Heart left ventricle (tissue), 16 donors: ENCODE measurements around the gene LSM14A. TPM values are rescaled to one million over a fixed set of nuclear protein-coding genes. Genes with fewer than 3 reads are reported as not detected.

Source experiments
- ATAC-seq, 4 donors: fragments of 200-7000 bp; cut with Tn5 transposase; one replicate each; pipeline ENCODE4 v1.9.1; 2020 to 2022; ENCODE audit warnings: moderate library complexity in 4 of 4, mild to moderate bottlenecking in 3 of 4, moderate number of reproducible peaks in 1 of 4
- DNase-seq, 5 donors: peaks; one replicate each; pipeline ENCODE4 v3.0.0-alpha.2; 2020
- H3K27ac ChIP-seq, 12 donors: fragments of 200-600 bp; sonication (generic) in 4 of 12; one replicate each; pipeline versions ENCODE4 v1.5.0 to v1.8.0; 2016 to 2022; ENCODE audit warnings: mild to moderate bottlenecking in 2 of 12
- H3K27me3 ChIP-seq, 9 donors: fragments of 200-600 bp; sonication (generic) in 2 of 9; one replicate each; pipeline versions ENCODE4 v1.5.1 to v1.8.0; 2016 to 2022; ENCODE audit warnings: mild to moderate bottlenecking in 3 of 9
- H3K36me3 ChIP-seq, 9 donors: fragments of 200-600 bp; sonication (generic) in 2 of 9; one replicate each; pipeline versions ENCODE4 v1.5.0 to v1.8.0; 2018 to 2022; ENCODE audit warnings: mild to moderate bottlenecking in 2 of 9
- H3K4me1 ChIP-seq, 12 donors: fragments of 200-600 bp; sonication (generic) in 4 of 12; one replicate each; pipeline versions ENCODE4 v1.5.0 to v1.8.0; 2016 to 2022; ENCODE audit warnings: mild to moderate bottlenecking in 3 of 12
- H3K4me3 ChIP-seq, 12 donors: fragments of 200-600 bp; sonication (generic) in 4 of 12; one replicate each; pipeline versions ENCODE4 v1.5.0 to v1.8.0; 2017 to 2022; ENCODE audit warnings: mild to moderate bottlenecking in 9 of 12, moderate library complexity in 4 of 12
- H3K9me3 ChIP-seq, 12 donors: fragments of 200-600 bp; sonication (generic) in 4 of 12; one replicate each; pipeline versions ENCODE4 v1.5.0 to v1.8.0; 2016 to 2022; ENCODE audit warnings: mild to moderate bottlenecking in 1 of 12
- CTCF ChIP-seq, 12 donors: fragments of 200-600 bp; sonication (generic) in 4 of 12; IDR thresholded peaks; one replicate each; pipeline versions ENCODE4 v1.5.0 to v1.8.0; 2018 to 2022; ENCODE audit warnings: antibody characterized with exemption in 12 of 12, mild to moderate bottlenecking in 5 of 12
- POLR2A ChIP-seq, 2 donors: fragments of 450-650 bp; IDR thresholded peaks; one replicate each; pipeline ENCODE4 v1.6.1; 2017; ENCODE audit warnings: antibody characterized with exemption in 2 of 2, mild to moderate bottlenecking in 2 of 2, moderate library complexity in 2 of 2
- WGBS, 4 donors: extraction: QIAGEN DNeasy Blood & Tissue Kit in 2 of 4; methylation state at CpG; one replicate each; pipeline versions ENCODE4 v1.1.5 to v1.1.7; 2013 to 2018; 5-methylcytosine and 5-hydroxymethylcytosine counted together
- intact Hi-C, 10 donors: fragments of 100-400 bp; cut with DNase I; formaldehyde crosslinking; loops; one replicate each; pipeline versions ENCODE4 v1.11.1 to v1.14.2; 2022
- polyA plus RNA-seq, 2 donors: library from polyadenylated mRNA; stranded (reverse); fragments of 200-250 nt; gene quantifications; one replicate each; pipeline ENCODE4 v1.2.3, GENCODE V29; 2013
- total RNA-seq, 9 donors: library from RNA; depleted of rRNA in 2 of 9; stranded (reverse); fragments of >200 nt in 2 of 9; fragmentation: NEBNext Ultra II Directional in 3 of 9; extraction: Animal tissue kit (Norgen Biotek cat#: 25700) in 3 of 9; gene quantifications; one replicate each; pipeline versions ENCODE4 v1.1.0 to v1.2.4, GENCODE V29; 2016 to 2023
- donor health status: ischemic (EF 13 %, LVEDD 7.1; RV severe dilation, severe dysfunction).
- donor health status: healthy with polysubstance abuse.
- donor health status: DM: no; HTN: yes; CAD: no.
- donor health status: DM: no; HTN: no; CAD: no.
- donor health status: ischemic (EF 25% LVEDD 6.9; RV normal size, moderate dysfunction).
- donor health status: ischemic (EF 25% LVEDD 5.7; RV mildly dilated, moderate dysfunction).
- donor health status: healthy.
- donor health status: DM: yes; HTN: yes; CAD: no.
- donor health status: ischemic (EF 35%, LVEDD 5.7; RV mildly dilated, moderate dysfunction).
- donor health status: nonischemic (EF 11% LVEDD 7.7; RV severe dilation, severe dysfunction).
- donor health status: DM: yes; HTN: yes; CAD: no.
- donor health status: PGD.
- donor health status: ischemic (EF 29% LVEDD 5.4; RV normal size, mild dysfunction).
- donor health status: nonischemic (EF 23%, LVEDD 6.1; RV moderate dilation, normal function).

The LSM14A gene
- total and polyA plus RNA-seq, 11 donors: 34.6 to 109 (median 70.5) TPM

- TF ChIP-seq POLR2A (IDR thresholded peaks at IDR 0.05): no peak
- no peak for TF ChIP-seq CTCF (IDR thresholded peaks at IDR 0.05)
- WGBS, 4 donors: 5 to 16% (median 8%) methylated on average over 1 of the region's 1 CpG
- no peak overlapping the region for H3K27ac ChIP-seq
- H3K36me3 ChIP-seq: peaks cover 0 to 20% (median 12%) of the 10 kb centered on the region in 9 donors
- H3K27me3 ChIP-seq: no peaks in the 10 kb centered on the region
- peaks cover 8 to 71% (median 49%) of the 10 kb centered on the region in 12 donors for H3K4me1 ChIP-seq
- no peak overlapping the region for H3K4me3 ChIP-seq
- DNase-seq (no peak), ATAC-seq (no peak)
- intact Hi-C loops: no loop called here
- H3K9me3 ChIP-seq: no peaks in the 10 kb centered on the region
These were observed 17.7 kb downstream of the LSM14A start for GRCh38 chr19:34189917-34190425.

GRCh38 chr19:34191355-34191962 is 19.2 kb downstream of the LSM14A start:
- Histone ChIP-seq H3K4me1 (peaks cover 6 to 56% (median 36%) of the 10 kb centered on the region in 12 donors), H3K9me3 (no peaks in the 10 kb centered on the region), H3K27ac (no peak overlapping the region), H3K27me3 (no peaks in the 10 kb centered on the region), H3K36me3 (peaks cover 0 to 35% (median 27%) of the 10 kb centered on the region in 9 donors), H3K4me3 (no peak overlapping the region)
- WGBS, 4 donors: 66 to 73% (median 71%) methylated on average over 3 of the region's 3 CpGs
- TF ChIP-seq POLR2A (IDR thresholded peaks at IDR 0.05) (no peak), CTCF (IDR thresholded peaks at IDR 0.05) (no peak)
- intact Hi-C loops: no loop called here
- DNase-seq (no peak), ATAC-seq (no peak)

GRCh38 chr19:34193439-34193838 is 21.1 kb downstream of the LSM14A start:
- DNase-seq (no peak), ATAC-seq (no peak)
- H3K27ac ChIP-seq: no peak overlapping the region
- peaks cover 0 to 54% (median 47%) of the 10 kb centered on the region in 9 donors for H3K36me3 ChIP-seq
- no peaks in the 10 kb centered on the region for H3K9me3 ChIP-seq
- no peak for TF ChIP-seq CTCF (IDR thresholded peaks at IDR 0.05)
- TF ChIP-seq POLR2A (IDR thresholded peaks at IDR 0.05): no peak
- H3K4me1 ChIP-seq: peaks cover 6 to 41% (median 30%) of the 10 kb centered on the region in 12 donors
- no peaks in the 10 kb centered on the region for H3K27me3 ChIP-seq
- WGBS, 4 donors: 64 to 81% (median 76%) methylated on average over 2 of the region's 2 CpGs
- intact Hi-C loops: no loop called here
- no peak overlapping the region for H3K4me3 ChIP-seq

- H3K4me1 ChIP-seq: peaks cover 6 to 38% (median 29%) of the 10 kb centered on the region in 12 donors
These were observed 21.6 kb downstream of the LSM14A start for GRCh38 chr19:34193876-34194275.

More at GRCh38 chr19:34193876-34194275, 21.6 kb downstream of the LSM14A start:
- Histone ChIP-seq H3K27me3 (no peaks in the 10 kb centered on the region), H3K36me3 (peaks cover 0 to 59% (median 51%) of the 10 kb centered on the region in 9 donors), H3K9me3 (no peaks in the 10 kb centered on the region), H3K27ac (no peak overlapping the region), H3K4me3 (no peak overlapping the region)
- ATAC-seq (no peak), DNase-seq (no peak)
- WGBS, 4 donors: 74 to 88% (median 80%) methylated on average over 4 of the region's 4 CpGs
- TF ChIP-seq CTCF (IDR thresholded peaks at IDR 0.05): no peak
- TF ChIP-seq POLR2A (IDR thresholded peaks at IDR 0.05): no peak
- intact Hi-C loops: no loop called here
